NCI-H146 (cell line): ENCODE results near the gene CLDN5.

Source experiments
- DNase-seq: peaks from one replicate; lab custom pipeline; 2025; lab: John Stamatoyannopoulos, UW

The CLDN5 gene

DNA sequence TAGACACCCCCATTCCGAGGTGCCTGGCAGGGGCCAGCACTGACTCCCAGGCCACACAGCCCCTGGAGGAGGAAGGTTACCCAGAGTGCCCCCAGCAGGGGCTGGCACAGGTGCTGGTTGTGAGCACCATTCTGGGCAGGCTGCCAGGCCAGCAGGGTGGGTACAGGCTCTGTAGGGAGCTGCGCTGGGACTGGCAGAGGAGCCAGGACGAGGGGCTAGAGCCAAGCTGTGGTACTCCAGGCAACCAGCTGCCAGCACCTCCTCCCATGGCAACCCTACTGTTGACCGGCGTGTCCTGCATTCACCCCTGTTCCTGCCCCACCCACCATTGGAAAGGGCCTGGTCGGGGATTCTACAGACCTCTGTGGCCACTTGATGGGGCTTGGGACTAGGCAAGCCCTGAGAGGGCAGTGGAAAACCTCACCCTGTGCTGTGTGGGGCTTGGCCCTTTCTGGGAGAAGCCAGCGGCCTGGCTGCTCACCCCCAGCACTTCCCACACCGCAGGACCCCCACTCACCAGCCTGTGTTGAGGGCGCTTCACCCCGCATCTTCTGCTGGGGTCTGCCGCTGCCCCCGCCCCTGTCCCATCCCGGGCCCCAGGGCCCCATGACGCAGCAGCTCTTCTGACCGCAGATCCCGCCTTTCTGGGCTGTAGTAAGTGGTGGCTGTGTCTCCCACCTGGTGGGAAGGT, 1.9 kb downstream of the CLDN5 start:
- DNase-seq = peak; percentile 32

DNA sequence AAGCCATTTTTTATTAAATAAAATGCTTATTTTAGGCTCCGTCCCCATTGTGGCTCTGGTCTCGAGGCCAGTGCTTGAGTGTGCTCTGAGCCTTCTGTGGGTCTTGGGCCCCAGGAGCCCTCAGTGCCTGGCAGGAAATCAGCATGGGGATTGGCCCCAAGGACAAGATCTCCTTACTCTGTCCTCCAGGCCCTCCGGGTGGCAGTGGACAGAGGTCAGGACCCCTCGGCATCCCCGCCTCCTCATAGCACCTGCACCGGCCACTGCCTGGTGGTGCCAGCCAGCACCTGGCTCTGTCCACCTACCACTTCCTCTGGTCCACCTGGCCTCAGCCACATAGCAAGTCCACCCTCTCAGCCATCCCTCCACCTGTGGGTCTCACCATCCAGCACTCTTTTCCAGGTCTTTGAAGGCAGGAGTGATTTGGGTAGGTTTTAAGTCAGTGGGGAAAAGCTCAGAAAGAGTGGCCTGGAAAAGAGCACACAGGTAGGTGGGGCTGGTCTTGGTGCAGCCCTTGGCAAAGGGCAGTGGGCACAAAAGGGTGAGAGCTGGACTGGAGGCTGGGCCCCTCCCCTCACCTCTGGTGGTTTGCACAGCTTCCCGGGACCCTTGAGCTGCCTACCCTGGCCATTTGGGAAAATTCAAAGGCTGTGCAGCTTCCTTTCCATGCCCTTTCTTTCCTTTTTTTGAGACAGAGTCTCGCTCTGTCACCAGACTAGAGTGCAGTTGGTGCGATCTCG, 3.5 kb downstream of the CLDN5 start:
- DNase-seq = no peak

DNA sequence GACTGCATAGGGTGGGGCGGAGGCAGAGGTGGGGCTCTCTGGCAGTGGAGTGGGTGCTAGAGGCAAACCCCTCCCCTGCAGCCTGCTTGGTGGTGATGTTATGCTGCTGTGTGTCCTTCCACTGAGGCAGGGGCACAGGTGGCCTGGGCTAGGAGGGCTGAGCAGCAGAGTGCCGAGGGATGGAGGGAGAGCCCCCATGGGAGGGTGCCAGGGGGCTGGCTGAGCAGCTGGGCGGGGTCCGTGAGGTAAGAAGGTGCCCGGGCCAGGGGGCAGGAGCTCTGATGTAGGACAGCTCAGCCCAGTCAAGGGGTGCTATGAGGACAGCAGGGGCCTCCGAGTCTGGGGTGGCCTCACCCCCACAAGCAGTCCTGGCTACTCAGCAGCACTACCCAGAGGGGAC, 4.2 kb downstream of the CLDN5 start:
- no peak for DNase-seq

DNA sequence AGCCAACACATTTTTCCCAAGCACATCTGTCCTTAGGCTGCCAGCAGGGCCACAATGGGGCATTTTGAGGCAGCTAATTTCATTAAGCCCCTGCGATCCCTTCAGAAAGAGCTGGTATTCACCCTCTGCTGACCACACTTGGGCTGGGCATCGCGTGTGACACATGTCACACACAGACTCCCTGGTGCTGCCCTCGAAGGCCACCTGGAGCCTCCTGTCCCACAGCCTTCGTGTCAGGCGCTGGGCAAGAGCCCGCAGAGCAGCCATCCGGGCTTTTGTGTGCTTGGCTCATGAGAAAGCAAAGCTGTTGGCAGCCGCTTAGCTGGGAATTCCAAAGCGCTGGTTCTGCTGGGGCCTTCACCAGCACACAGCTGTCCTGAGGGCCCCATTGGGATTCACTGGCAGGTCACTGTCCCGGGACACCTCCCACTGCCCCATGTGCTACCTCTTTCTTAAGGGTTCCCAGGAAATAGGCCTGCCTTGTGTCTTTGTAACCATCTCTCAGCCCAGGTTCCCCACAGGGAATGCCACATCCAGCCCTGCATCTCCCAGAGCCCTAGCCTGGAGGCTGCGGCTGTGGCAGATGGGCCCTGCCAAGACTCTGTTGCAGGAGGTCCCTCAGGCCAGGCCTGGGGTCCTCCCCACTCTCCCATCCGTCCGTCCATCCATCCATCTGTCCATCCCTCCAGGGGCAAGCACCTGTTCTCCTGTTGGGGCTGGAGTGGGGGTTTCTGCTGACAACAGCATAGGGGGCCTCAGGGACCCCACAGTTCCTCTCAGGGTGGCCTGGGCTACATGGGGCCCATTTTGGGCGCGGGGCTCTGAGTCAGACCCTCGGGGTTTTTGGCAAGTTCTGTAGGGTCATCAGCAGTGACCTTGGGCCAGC, 4.9 kb downstream of the CLDN5 start:
- DNase-seq = no peak

DNA sequence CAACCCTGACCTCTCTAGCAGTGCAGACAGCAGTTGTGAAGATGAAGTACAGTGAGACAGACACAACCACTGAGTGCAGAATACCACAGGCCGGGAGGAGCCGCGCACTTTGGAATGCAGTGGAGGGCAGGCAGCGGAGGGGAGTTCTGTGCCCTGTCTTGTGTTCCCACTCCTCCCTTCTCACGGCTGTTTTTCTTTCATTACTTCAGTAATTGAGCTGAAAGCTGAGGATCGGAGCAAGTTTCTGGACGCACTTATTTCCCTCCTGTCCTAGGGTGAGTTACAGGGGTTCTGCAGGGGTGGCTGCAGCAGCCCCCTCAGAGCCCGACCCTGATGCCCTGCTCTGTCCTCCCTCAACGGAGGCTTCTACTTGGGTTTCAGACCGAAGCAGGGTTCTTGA, 5.6 kb downstream of the CLDN5 start:
- DNase-seq = no peak

DNA sequence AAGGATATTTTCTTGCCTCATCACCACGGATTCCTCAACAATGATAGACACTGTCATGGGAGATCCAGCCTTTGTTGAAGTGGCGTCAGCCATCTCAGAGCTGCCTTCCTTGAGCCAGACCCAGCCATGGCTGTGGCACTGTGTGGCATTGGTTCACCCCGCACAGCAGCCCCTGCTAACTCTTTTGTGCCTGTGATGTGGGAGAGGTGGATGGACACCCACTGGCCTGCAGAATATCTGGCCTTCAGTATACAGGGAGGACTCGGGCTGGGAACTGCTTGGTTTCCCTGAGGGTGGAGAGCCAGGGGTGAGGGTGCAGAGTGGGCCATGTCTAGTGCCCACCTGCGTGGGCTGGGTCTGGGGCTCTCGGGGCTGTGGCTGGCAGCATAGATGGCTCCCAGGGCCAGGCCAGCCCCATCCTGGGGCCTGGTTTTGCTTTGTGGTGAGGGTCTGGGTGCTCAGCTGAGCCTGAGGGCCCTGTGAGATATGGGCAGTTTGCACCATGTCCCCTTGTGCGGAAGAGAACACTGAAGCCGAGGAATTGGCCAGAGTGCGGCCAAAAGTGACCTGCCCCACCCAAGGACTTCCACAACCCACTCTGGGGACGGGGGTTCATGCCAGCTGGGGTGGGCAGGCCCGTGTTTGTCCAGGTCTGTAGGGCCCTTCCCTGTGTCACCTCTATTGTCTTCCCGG, 6.1 kb downstream of the CLDN5 start:
- DNase-seq = no peak

DNA sequence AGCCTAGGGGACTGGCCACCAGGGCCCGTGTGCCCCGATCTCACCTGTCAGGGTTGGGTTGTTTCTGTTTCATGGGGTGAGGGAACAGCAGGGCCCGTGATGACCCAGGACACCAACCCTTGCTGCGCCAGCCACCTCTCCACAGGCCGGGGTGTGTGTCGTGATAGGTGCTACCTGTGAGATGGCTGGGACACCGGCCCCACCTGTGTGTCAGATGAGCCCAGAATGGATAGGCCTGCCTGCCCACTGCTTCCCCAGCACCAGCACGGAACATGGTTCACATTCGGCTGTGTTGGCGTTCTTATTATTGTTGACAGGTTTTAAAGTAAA, 7.1 kb downstream of the CLDN5 start:
- no peak for DNase-seq

DNA sequence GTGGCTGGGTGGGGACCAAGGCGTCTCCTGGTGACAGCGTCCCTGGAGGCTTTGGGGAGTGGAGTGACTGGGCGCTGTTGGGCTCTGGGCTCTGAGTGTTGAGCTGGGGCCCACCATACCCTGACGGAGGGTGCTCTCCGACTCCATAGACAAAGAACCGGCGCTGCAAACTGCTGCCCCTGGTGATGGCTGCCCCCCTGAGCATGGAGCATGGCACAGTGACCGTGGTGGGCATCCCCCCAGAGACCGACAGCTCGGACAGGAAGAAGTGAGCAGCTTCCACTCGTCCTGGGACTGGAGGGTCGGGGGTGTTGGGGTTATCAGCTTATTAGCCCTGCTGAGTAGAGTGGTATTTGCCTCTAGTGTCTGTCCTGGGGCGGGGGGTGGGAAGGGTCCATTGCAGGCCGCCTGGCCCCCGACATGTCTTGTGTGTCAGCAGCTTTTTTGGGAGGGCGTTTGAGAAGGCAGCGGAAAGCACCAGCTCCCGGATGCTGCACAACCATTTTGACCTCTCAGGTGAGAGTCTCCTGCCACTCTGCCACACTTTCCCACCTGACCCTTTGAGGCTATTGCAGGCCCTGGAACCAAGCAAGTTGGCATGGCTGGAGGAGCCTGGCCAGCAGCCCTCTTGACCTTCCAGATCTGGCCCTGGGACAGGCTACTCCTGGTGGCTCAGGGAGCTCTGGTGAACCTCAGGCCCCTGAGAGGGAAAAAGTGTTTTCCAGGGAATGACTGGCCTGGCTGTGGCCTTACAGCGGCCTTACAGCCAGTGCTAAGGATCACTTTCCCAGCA, 7.6 kb downstream of the CLDN5 start:
- no peak for DNase-seq

DNA sequence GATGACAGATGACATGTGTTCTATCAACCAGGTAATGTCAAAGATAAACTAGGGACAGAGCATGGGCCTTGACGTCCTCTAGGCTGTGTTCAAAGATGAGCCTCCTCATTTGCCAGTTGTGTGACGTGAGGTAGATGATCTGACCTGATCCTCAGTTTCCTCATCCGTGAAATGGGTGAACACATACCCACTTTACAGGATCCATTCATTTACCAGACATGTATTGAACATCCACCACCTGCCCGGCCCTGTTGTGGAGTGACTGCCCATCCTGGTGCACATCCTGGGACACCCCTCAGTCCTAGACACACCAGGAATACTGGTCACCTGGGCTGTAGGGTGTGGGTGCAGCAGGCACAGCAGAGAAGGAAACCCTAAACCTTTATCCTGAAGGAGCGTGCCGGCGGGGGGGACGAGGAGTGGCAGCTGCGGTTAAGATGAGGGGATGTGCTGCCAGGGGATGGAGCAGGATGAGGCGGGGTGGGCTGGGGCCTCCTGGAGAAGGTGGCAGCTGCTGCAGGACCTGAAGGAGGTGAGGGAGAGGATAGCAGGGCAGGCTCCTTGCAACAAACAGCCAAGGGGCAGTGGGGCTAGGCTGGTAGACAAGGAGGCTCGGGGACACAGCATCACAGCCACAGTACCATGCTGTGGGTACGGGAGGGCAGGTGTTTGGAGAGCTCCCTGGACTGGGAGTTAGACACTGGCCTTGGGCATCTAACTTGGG, 8.4 kb downstream of the CLDN5 start:
- no peak for DNase-seq

DNA sequence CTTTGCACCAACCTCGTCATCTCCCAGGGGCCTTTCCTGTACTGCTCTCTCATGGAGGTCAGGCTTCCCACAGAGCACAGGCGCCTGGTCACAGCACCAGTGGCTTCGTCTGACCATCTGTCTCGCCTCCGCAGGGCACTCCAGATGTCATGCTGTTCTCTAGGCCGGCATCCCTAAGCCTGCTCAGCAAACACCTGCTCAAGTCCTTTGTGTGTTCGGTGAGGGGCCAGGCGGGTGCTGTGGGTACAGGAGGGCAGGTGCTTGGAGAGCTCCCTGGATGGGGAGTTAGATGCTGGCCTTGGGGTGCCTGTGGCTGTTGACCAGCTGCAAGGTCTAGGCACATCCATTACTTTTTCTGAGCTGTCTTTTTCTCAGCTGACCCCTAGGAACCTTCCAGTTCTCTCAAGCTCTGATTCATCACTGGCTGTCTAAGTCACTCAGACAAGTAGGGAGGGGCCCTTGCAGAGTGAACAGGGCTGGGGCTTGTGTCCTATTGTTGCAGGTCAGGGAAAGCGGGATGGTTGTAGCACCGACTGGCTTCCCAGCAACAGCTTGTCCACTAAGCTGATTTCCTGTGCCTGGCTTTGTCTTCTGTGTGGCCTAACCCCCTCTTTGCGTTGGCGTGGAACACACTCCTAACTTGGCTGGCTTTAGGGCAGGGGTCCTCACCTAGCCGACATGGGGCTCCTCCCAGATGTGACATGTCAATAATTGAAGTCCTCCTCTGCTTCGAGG, 9.2 kb downstream of the CLDN5 start:
- DNase-seq = peak; percentile 97

DNA sequence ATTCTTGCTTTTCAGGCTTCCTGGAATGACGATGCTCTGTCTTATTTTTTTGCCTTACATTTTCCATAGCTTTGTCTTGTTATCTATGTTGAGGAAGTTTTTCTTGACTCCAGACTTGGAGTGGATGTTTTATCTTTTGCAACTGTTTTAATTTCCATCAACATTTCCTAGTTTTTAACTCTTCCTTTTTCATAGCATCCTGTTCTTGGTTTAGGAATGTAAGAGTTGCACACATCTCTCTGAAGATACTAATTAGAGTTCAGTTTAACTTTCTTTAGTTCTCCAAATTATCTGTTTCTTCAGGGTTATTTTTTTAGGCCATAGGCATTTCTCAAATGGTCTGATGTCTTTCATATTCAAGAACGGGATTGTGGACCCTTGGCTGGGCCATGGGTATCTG, 10.4 kb downstream of the CLDN5 start:
- no peak for DNase-seq

DNA sequence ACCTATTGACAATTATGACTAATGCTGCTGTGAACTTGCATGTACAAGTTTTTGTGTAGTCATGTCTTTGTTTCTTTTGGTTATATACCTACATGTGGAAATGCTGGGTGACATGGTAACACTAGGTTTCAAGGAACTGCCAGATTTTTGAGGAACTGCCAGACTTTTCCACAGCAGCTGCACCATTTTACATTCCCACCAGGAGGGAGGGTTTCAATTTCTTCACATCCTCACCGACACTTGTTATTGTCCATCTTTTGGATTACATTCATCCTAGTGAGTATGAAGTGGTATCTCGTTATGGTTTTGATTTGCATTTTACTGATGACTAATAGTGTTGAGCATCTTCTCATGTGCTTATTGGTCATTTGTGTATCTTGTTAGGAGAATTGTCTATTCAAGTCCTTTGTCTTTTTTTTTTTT, 13.3 kb downstream of the CLDN5 start:
- DNase-seq = no peak

DNA sequence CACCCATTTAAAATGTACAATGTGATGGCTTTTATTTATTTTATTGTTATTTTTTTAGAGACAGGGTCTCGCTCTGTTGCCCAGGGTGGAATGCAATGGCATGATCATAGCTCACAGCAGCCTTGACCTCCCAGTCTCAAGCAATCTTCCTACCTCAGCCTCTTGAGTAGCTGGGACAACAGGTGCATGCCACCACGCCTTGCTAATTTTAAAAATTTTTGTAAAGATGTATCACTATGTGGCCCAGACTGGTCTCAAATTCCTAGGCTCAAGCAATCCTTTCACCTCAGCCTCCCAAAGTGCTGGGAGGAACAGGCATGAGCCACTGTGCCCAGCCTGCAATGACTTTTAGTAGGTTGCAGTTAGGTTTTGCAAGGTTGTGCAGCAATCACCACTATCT, 14.3 kb downstream of the CLDN5 start:
- no peak for DNase-seq

DNA sequence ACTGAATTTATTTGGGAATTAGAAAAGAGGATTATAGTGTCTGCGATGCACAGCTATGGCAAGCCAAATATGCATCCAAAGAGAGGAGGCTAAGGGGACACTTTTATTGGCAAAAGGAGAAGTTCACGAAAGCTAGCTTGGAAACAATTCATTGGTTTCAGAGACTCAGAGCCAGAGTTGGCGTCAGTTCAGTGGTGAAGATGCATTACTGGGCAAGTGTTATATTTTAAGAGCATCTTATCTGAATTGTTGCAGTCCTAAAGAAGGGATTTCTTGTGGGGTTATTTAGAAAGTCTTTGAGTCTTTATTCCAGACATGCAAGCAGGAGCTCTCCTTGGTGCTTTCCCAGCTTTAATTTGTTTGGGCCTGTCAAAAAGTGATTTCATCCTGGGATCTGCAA, 15.0 kb downstream of the CLDN5 start:
- DNase-seq = no peak

DNA sequence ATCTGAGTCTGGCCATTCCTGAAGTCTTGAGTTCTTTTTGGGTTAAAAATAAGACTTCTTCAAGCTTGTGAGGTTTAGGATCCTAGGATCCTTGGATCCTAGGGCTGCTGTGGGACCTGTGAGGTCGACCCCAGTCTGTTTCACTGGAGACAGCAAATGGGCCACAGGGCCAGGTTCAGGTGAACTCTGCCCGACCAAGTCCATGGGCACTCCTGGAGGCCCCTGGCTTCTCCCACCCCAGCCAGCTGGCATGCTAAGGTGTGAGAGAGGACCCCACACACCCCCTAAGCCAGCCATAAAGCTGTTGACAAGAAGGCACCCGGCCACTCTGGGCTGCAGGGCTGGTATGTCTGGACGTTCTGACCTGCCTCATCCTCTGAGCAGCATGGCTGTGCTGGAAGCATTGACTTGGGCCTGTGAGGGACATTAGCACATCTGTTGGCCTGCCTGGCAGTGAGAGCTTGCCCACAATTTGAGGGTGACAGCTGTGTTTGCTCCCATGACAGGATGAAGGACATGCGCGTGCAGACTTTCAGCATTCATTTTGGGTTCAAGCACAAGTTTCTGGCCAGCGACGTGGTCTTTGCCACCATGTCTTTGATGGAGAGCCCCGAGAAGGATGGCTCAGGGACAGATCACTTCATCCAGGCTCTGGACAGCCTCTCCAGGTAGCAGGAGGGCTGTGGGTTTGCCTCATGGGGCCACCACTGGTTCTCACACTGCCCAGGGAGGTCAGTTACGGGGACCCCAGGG, 16.0 kb downstream of the CLDN5 start:
- no peak for DNase-seq

DNA sequence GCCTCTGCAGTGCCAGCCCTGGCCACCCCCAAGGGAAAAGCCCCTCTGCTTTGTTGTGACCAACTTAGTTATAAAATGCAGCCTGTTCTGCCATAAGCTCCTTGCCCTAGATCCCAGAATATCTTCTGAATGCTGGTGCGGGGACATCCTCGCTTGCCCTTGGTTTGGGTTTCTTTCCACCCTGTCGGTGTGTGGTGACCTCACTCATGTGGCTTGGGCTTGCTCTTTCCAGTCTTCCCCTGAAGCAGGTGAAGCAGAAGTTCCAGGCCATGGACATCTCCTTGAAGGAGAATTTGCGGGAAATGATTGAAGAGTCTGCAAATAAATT, 16.7 kb downstream of the CLDN5 start:
- DNase-seq = no peak

DNA sequence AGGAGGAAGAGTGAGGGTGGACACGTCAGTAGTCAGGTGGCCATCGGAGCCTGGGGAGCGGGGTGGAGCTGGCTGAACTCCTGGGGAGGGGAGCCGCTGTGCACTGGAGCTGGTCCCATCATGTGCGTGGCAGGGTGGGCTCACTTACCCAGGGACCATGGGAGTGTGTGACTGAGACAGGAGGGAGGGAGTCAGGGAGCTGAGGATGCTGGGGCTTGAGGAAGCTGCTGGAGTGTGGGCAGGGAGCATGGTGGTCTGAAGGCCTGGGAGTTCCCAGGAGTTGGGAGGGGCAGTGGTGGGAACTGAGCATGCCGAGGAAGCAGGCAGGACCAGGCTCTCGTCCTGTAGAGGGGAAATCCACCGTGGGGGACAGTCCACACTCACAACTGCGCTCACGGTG, 18.0 kb downstream of the CLDN5 start:
- no peak for DNase-seq

DNA sequence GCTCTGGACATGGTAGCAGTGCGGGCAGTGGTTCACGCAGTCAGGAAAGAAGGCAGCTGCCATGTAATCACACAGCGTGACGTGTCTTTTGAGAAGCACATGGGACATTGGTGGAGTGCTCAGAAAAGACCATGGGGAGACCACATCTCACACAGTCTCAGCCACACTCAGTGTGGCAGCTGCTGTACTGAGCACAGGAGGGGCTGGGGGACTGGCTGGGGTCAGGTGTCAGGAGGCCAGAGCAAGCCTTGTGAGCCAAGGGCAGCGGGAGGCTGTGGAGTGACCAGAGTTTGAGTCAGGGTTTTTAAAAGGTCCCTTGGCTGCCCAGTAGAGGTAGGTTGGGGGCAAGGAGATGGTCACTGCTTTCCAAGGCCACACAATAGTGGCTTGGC, 18.5 kb downstream of the CLDN5 start:
- DNase-seq = no peak

DNA sequence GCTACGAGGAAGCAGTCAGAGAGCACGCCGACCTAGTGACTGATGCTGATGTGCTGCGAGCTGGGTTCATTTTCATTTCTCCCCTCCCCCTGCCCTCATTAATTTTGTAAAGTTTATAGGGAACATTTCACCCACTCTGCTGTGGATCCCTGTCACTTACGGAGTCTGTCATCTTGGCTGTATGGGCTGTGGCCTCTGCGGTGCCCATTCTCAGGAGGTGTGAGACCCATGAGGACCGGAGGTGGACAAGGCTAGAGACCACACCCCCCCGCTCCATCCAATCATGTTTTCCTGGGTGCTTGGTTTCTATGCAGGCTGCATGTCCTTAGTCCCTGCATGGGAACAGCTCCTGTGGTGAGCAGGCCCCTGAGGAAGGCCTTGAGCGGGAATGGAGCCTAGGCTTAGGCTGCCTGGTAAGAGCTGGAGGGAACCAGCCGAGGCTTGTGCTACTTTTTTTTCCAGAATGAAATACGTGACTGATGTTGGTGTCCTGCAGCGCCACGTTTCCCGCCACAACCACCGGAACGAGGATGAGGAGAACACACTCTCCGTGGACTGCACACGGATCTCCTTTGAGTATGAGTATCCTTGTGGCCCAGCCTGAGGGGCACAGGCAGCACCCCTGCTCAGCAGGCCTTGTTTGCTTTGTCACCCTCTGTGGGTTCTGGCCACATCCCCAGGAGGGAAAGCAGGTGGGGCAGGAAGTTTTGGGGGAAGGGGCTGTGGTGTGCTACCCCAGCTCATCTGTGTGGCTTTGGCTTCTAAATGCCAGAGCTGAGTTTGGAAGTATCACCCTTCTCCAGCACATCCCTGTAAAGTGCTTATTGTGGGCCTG, 19.1 kb downstream of the CLDN5 start:
- DNase-seq = no peak
